ENCODE measurements around the gene ARID5B.
A peak's percentile ranks its signal among the peaks of the same experiment; 100 is the strongest.

ARID5B gene

GRCh38 chr10:61888744-61889143 lies 12.8 kb upstream of the ARID5B start:
- no peak for DNase-seq (ENCODE audit: low read depth in 2 of 2)

GRCh38 chr10:61890430-61890829 lies 11.1 kb upstream of the ARID5B start:
- no peak for DNase-seq (ENCODE audit: low read depth in 2 of 2)

GRCh38 chr10:61890881-61891409 lies 10.6 kb upstream of the ARID5B start:
- no peak for DNase-seq (ENCODE audit: low read depth in 2 of 2)

- DNase-seq (ENCODE audit: low read depth in 2 of 2), result no peak
Measured at GRCh38 chr10:61891906-61892585, 9.5 kb upstream of the ARID5B start.

GRCh38 chr10:61892961-61893360 lies 8.5 kb upstream of the ARID5B start:
- DNase-seq (ENCODE audit: low read depth in 2 of 2), result no peak

GRCh38 chr10:61894133-61894532 lies 7.4 kb upstream of the ARID5B start:
- DNase-seq (ENCODE audit: low read depth in 2 of 2), result no peak

- no peak for DNase-seq (ENCODE audit: low read depth in 2 of 2)
Measured at GRCh38 chr10:61895898-61896600, 5.5 kb upstream of the ARID5B start.

- DNase-seq (ENCODE audit: low read depth in 2 of 2), result peak; percentile 31 to 66
Measured at GRCh38 chr10:61896854-61897661, 4.4 kb upstream of the ARID5B start.

- no peak for DNase-seq (ENCODE audit: low read depth in 2 of 2)
Measured at GRCh38 chr10:61897671-61898434, 3.6 kb upstream of the ARID5B start.

- no peak for DNase-seq (ENCODE audit: low read depth in 2 of 2)
Measured at GRCh38 chr10:61898435-61898778, 3.1 kb upstream of the ARID5B start.

GRCh38 chr10:61899069-61899531 lies 2.4 kb upstream of the ARID5B start:
- no peak for DNase-seq (ENCODE audit: low read depth in 2 of 2)

GRCh38 chr10:61899663-61899996 lies 1.9 kb upstream of the ARID5B start:
- no peak for DNase-seq (ENCODE audit: low read depth in 2 of 2)

- DNase-seq (ENCODE audit: low read depth in 2 of 2), result peak in 1 of 2 donors; percentile 40
Measured at GRCh38 chr10:61899997-61900828, 1.3 kb upstream of the ARID5B start.

- no peak for DNase-seq (ENCODE audit: low read depth in 2 of 2)
Measured at GRCh38 chr10:61901829-61902444, 438 bp downstream of the ARID5B start.

- peak; percentile 66 to 67 for DNase-seq (ENCODE audit: low read depth in 2 of 2)
Measured at GRCh38 chr10:61902445-61903220, 1.1 kb downstream of the ARID5B start.

GRCh38 chr10:61903221-61903927 lies 1.9 kb downstream of the ARID5B start:
- peak; percentile 53 to 61 for DNase-seq (ENCODE audit: low read depth in 2 of 2)

GRCh38 chr10:61903928-61904344 lies 2.4 kb downstream of the ARID5B start:
- no peak for DNase-seq (ENCODE audit: low read depth in 2 of 2)

- peak; percentile 12 to 60 for DNase-seq (ENCODE audit: low read depth in 2 of 2)
Measured at GRCh38 chr10:61904733-61905725, 3.5 kb downstream of the ARID5B start.

Data from stimulated activated CD4-positive, alpha-beta T cell treated with anti-CD3 and anti-CD28 coated beads, Interleukin-1b, Interleukin-23, amount 100 ng/mL, for 4 hours (primary cell).